IMR-90 (cell line): Measurements from ENCODE around the gene ATP4B. TPM values are rescaled to one million over a fixed set of nuclear protein-coding genes. Genes with fewer than 3 reads are reported as not detected.

Experiments used
- ATAC-seq: fragments of 200-7000 bp; cut with Tn5 transposase; 2 replicates; pipeline ENCODE4 v1.9.1; 2020; ENCODE audit warnings: low read depth, mild to moderate bottlenecking, moderate library complexity
- BruUV-seq: library from RNA; stranded (reverse); fragments of 400-500 nt; replicated peaks from 2 replicates; lab custom pipeline; 2021; lab: Mats Ljungman, UMichigan
- CTCF ChIA-PET: fragments of 300-600 bp; formaldehyde crosslinking; extraction: SDS; loops from one replicate; lab custom pipeline; 2021; ENCODE audit warnings: antibody characterized with exemption; lab: Yijun Ruan, JAX
- POLR2A ChIA-PET: fragments of 300-600 bp; sonication (Branson Sonifier 250); formaldehyde crosslinking; loops from one replicate; lab custom pipeline; 2022; ENCODE audit warnings: antibody characterized with exemption; ENCODE audit not compliant: unreplicated experiment; lab: Charles Lee
- DNase-seq: peaks from one replicate; pipeline ENCODE4 v3.0.0; 2013
- H2AFZ ChIP-seq: replicated peaks from 2 replicates; pipeline ENCODE3; 2013; ENCODE audit warnings: low read length, mild to moderate bottlenecking; ENCODE audit not compliant: poor library complexity
- H2AK5ac ChIP-seq: 2 replicates; pipeline ENCODE4 v1.6.1; 2013; ENCODE audit warnings: low read depth, low read length, inconsistent platforms
- H2AK9ac ChIP-seq: replicated peaks from 2 replicates; pipeline ENCODE3; 2013; ENCODE audit warnings: mild to moderate bottlenecking, low read depth, low read length, moderate library complexity; ENCODE audit not compliant: poor library complexity
- H2BK120ac ChIP-seq: 2 replicates; pipeline ENCODE4 v1.6.1; 2013; ENCODE audit warnings: low read depth, low read length, inconsistent platforms
- H2BK15ac ChIP-seq: 3 replicates; pipeline ENCODE4 v1.6.1; 2013; ENCODE audit warnings: low read depth, low read length, inconsistent platforms
- H2BK20ac ChIP-seq: 2 replicates; pipeline ENCODE4 v1.6.1; 2013; ENCODE audit warnings: low read depth, mild to moderate bottlenecking, inconsistent platforms, low read length, moderate library complexity
- H2BK5ac ChIP-seq: 2 replicates; pipeline ENCODE4 v1.6.1; 2013; ENCODE audit warnings: mild to moderate bottlenecking, low read depth, low read length, inconsistent platforms; ENCODE audit not compliant: poor library complexity, severe bottlenecking
- H3K14ac ChIP-seq: replicated peaks from 2 replicates; pipeline ENCODE4 v1.6.1; 2013; ENCODE audit warnings: low read depth, low read length, inconsistent platforms
- H3K18ac ChIP-seq: 2 replicates; pipeline ENCODE4 v1.6.1; 2013; ENCODE audit warnings: low read depth, low read length, control low read depth
- H3K23ac ChIP-seq: 2 replicates; pipeline ENCODE4 v1.6.1; 2013; ENCODE audit warnings: low read depth, low read length, inconsistent platforms
- H3K27ac ChIP-seq: 2 replicates; pipeline ENCODE4 v1.5.1; 2013; ENCODE audit warnings: mild to moderate bottlenecking, control low read depth, low read length; ENCODE audit not compliant: insufficient read depth
- H3K27me3 ChIP-seq: 2 replicates; pipeline ENCODE4 v1.6.1; 2013; ENCODE audit warnings: low read length; ENCODE audit not compliant: control insufficient read depth, insufficient read depth
- H3K36me3 ChIP-seq: 2 replicates; pipeline ENCODE4 v1.6.1; 2013; ENCODE audit warnings: low read length, mixed read lengths; ENCODE audit not compliant: control insufficient read depth, insufficient read depth
- H3K4ac ChIP-seq: 2 replicates; pipeline ENCODE4 v1.6.1; 2013; ENCODE audit warnings: low read depth, low read length, inconsistent platforms
- H3K4me1 ChIP-seq: 2 replicates; pipeline ENCODE4 v1.6.1; 2013; ENCODE audit warnings: low read length, mixed read lengths; ENCODE audit not compliant: control insufficient read depth, insufficient read depth
- H3K4me2 ChIP-seq: 2 replicates; pipeline ENCODE4 v1.6.1; 2013; ENCODE audit warnings: low read depth, mild to moderate bottlenecking, control low read depth, low read length, moderate library complexity
- H3K4me3 ChIP-seq: 2 replicates; pipeline ENCODE4 v1.5.1; 2013; ENCODE audit warnings: low read depth, mild to moderate bottlenecking, control low read depth, low read length, moderate library complexity; ENCODE audit not compliant: insufficient read depth
- H3K56ac ChIP-seq: 2 replicates; pipeline ENCODE4 v1.6.1; 2013; ENCODE audit warnings: low read length, inconsistent platforms; ENCODE audit not compliant: insufficient read depth; ENCODE audit errors: extremely low read depth
- H3K79me1 ChIP-seq, 2 experiments: 2 replicates each; pipeline ENCODE4 v1.6.1; 2013; ENCODE audit warnings: low read length in 2 of 2, inconsistent platforms in 1 of 2, low read depth in 1 of 2
- H3K9ac ChIP-seq: 2 replicates; pipeline ENCODE4 v1.6.1; 2013; ENCODE audit warnings: low read depth, low read length, control low read depth
- H3K9me1 ChIP-seq: 2 replicates; pipeline ENCODE4 v1.6.1; 2013; ENCODE audit warnings: low read length, inconsistent platforms; ENCODE audit not compliant: insufficient read depth
- H3K9me3 ChIP-seq: 2 replicates; pipeline ENCODE4 v1.6.1; 2013; ENCODE audit warnings: low read length; ENCODE audit not compliant: control insufficient read depth, insufficient read depth
- H4K20me1 ChIP-seq: 2 replicates; pipeline ENCODE4 v1.6.1; 2013; ENCODE audit warnings: low read length, inconsistent platforms; ENCODE audit not compliant: insufficient read depth
- H4K5ac ChIP-seq: 2 replicates; pipeline ENCODE4 v1.6.1; 2013; ENCODE audit warnings: mild to moderate bottlenecking, low read depth, low read length, control low read depth
- H4K8ac ChIP-seq, 2 experiments: 2 replicates each; pipeline ENCODE4 v1.6.1; 2013; ENCODE audit warnings: low read depth in 2 of 2, low read length in 2 of 2, control low read depth in 1 of 2, inconsistent platforms in 1 of 2
- H4K91ac ChIP-seq: 2 replicates; pipeline ENCODE4 v1.6.1; 2013; ENCODE audit warnings: low read depth, low read length, inconsistent platforms; ENCODE audit not compliant: insufficient read depth
- BHLHE40 ChIP-seq: fragments of 150-350 bp; IDR thresholded peaks from 2 replicates; pipeline ENCODE4 v1.6.1; 2016; ENCODE audit warnings: mild to moderate bottlenecking, low read depth, low read length
- CEBPB ChIP-seq: IDR thresholded peaks from 2 replicates; pipeline ENCODE4 v1.6.1; 2012; ENCODE audit warnings: low read depth, low read length, improper control_type of control experiment
- CHD1 ChIP-seq: IDR thresholded peaks from 2 replicates; pipeline ENCODE4 v1.6.1; 2012; ENCODE audit warnings: low read depth, low read length, improper control_type of control experiment
- CTCF ChIP-seq: conservative IDR thresholded peaks from 2 replicates; pipeline ENCODE4 v1.5.1; 2012; ENCODE audit warnings: mild to moderate bottlenecking, low read depth, low read length, improper control_type of control experiment
- ELK1 ChIP-seq: fragments of 150-350 bp; IDR thresholded peaks from 2 replicates; pipeline ENCODE4 v1.6.1; 2016; ENCODE audit warnings: low read depth, mild to moderate bottlenecking, low read length, moderate library complexity, borderline replicate concordance
- FOS ChIP-seq: fragments of 150-350 bp; IDR thresholded peaks from 2 replicates; pipeline ENCODE4 v1.6.1; 2016; ENCODE audit warnings: low read depth, low read length
- MAFK ChIP-seq: IDR thresholded peaks from 2 replicates; pipeline ENCODE4 v1.6.1; 2012; ENCODE audit warnings: low read depth, low read length, improper control_type of control experiment
- MAZ ChIP-seq: IDR thresholded peaks from 2 replicates; pipeline ENCODE4 v1.6.1; 2012; ENCODE audit warnings: low read depth, mild to moderate bottlenecking, low read length, improper control_type of control experiment, moderate library complexity, borderline replicate concordance
- MXI1 ChIP-seq: IDR thresholded peaks from 2 replicates; pipeline ENCODE4 v1.6.1; 2012; ENCODE audit warnings: low read depth, mild to moderate bottlenecking, low read length, moderate library complexity, borderline replicate concordance
- NFE2L2 ChIP-seq: fragments of 150-350 bp; IDR thresholded peaks from 2 replicates; pipeline ENCODE4 v1.6.1; 2016; ENCODE audit warnings: low read depth, mild to moderate bottlenecking, low read length
- POLR2A ChIP-seq: IDR thresholded peaks from 2 replicates; pipeline ENCODE4 v1.6.1; 2012; ENCODE audit warnings: mild to moderate bottlenecking, low read depth, low read length
- RFX5 ChIP-seq: IDR thresholded peaks from 2 replicates; pipeline ENCODE4 v1.8.0; 2012; ENCODE audit warnings: low read depth, mild to moderate bottlenecking, low read length, moderate library complexity
- SMC3 ChIP-seq: fragments of 150-350 bp; IDR thresholded peaks from 2 replicates; pipeline ENCODE4 v1.6.1; 2016; ENCODE audit warnings: low read depth, mild to moderate bottlenecking, antibody characterized with exemption, low read length, moderate library complexity
- USF2 ChIP-seq: fragments of 150-350 bp; IDR thresholded peaks from 2 replicates; pipeline ENCODE4 v1.6.1; 2017; ENCODE audit warnings: mild to moderate bottlenecking, antibody characterized with exemption, low read length, low read depth
- WGBS, 2 experiments: methylation state at CpG; one replicate each; pipeline versions ENCODE4 v1.1.5 to v1.1.7; 2013; ENCODE audit warnings: missing lambda C conversion rate in 2 of 2; ENCODE audit not compliant: insufficient read length in 1 of 2; ENCODE audit errors: extremely low coverage in 2 of 2; 5-methylcytosine and 5-hydroxymethylcytosine counted together
- dilution Hi-C: fragments of 300-500 bp; cut with HindIII; formaldehyde crosslinking; loops from one replicate; pipeline ENCODE4 v1.14.3; 2018; ENCODE audit warnings: low sequenced_read_pairs; ENCODE audit not compliant: unreplicated experiment
- in situ Hi-C: fragments of 300-500 bp; cut with MboI; formaldehyde crosslinking; loops from 3 replicates; pipeline ENCODE4 v1.14.3; 2019; ENCODE audit warnings: low sequenced_read_pairs, inconsistent platforms, mixed read lengths
- intact Hi-C: fragments of 100-400 bp; cut with micrococcal nuclease; formaldehyde crosslinking; loops from 2 replicates; pipeline ENCODE4 v1.10.0; 2022
- polyA plus RNA-seq, 3 experiments: library from polyadenylated mRNA; depleted of rRNA; stranded (reverse); fragments of >200 nt; gene quantifications; 2 replicates each; pipeline ENCODE4 v1.2.3, GENCODE V29; 2012; ENCODE audit warnings: low replicate concordance in 1 of 3
- total RNA-seq: library from RNA; depleted of rRNA; stranded (reverse); fragments of >200 nt; gene quantifications from 2 replicates; pipeline ENCODE4 v1.2.3, GENCODE V29; 2012

ATP4B gene
- total and polyA plus RNA-seq, 2 of the 4 experiments (the other 2 are of a cell fraction): not detected

- Histone ChIP-seq H3K18ac (no peak overlapping the region), H2BK5ac (no peak overlapping the region), H2AK5ac (no peak overlapping the region), H3K4me1 (no peaks in the 10 kb centered on the region; the same call in 1 of the 2 replicates), H2BK15ac (no peak overlapping the region), H2AFZ (no peak overlapping the region), H3K9me1 (peaks cover 2% of the 10 kb centered on the region; the same call in 1 of the 2 replicates), H3K36me3 (peaks cover 16% of the 10 kb centered on the region), H2AK9ac (no peak overlapping the region), H3K9ac (no peak overlapping the region), H3K23ac (no peak overlapping the region), H4K91ac (no peak overlapping the region), H4K5ac (no peak overlapping the region), H3K4me2 (no peak overlapping the region), H3K4me3 (no peak overlapping the region), H3K4ac (no peak overlapping the region), H3K9me3 (no peaks in the 10 kb centered on the region), H4K20me1 (no peaks in the 10 kb centered on the region; the same call in 1 of the 2 replicates), H2BK120ac (no peak overlapping the region), H3K27me3 (no peaks in the 10 kb centered on the region), H3K79me1 (peaks cover 6 to 8% of the 10 kb centered on the region in 2 experiments; a peak in 3 of 4 replicates), H3K56ac (no peak overlapping the region), H3K27ac (no peak overlapping the region), H2BK20ac (no peak overlapping the region), H4K8ac (no peak overlapping the region), H3K14ac (no peak overlapping the region)
- DNase-seq (no peak), ATAC-seq (no peak)
- ChIA-PET POLR2A (no interaction called here), CTCF (no interaction called here)
- TF ChIP-seq BHLHE40 (no peak), SMC3 (no peak), CTCF (no peak), CEBPB (no peak), USF2 (no peak), FOS (no peak), MAFK (no peak), NFE2L2 (no peak), MAZ (no peak), RFX5 (no peak), CHD1 (no peak), POLR2A (no peak), ELK1 (no peak), MXI1 (no peak)
- dilution Hi-C loops: no loop called here
- intact Hi-C loops: no loop called here
- in situ Hi-C loops: no loop called here
- no TSS peak for BruUV-seq
- 100% methylated on average over 1 of the region's 5 CpGs; no CpG with 5 or more reads in 1 of the 2 experiments for WGBS, 2 experiments
Observed at GRCh38 chr13:113643593-113643992, 14.4 kb downstream of the ATP4B start.
